Hepatocyte (in vitro differentiated cells): ENCODE results near the gene GPX2.

Experiments used
- CTCF ChIP-seq: fragments of 200-600 bp; sonication (generic); IDR thresholded peaks from 2 replicates; pipeline ENCODE4 v1.5.1; 2016; ENCODE audit warnings: antibody characterized with exemption, mild to moderate bottlenecking; ENCODE audit not compliant: poor library complexity
- EZH2 ChIP-seq: fragments of 200-600 bp; sonication (generic); IDR thresholded peaks from 2 replicates; pipeline ENCODE4 v1.6.1; 2016; ENCODE audit warnings: antibody characterized with exemption, mild to moderate bottlenecking, borderline replicate concordance
- EZH2phosphoT487 ChIP-seq: fragments of 200-600 bp; sonication (generic); IDR thresholded peaks from one replicate; pipeline ENCODE4 v1.6.1; 2018; ENCODE audit warnings: antibody characterized with exemption, mild to moderate bottlenecking, low read depth, moderate library complexity; ENCODE audit not compliant: unreplicated experiment, severe bottlenecking

- TF ChIP-seq CTCF (no peak), EZH2 (no peak), EZH2phosphoT487 (no peak)
Measured at GRCh38 chr14:64968167-64968566, 25.6 kb upstream of the GPX2 start.
